Stimulated activated CD4-positive, alpha-beta T cell treated with anti-CD3 and anti-CD28 coated beads, Interleukin-15, amount 100 ng/mL, for 1 hour (primary cell): Measurements from ENCODE around the gene TRIM71.
"Not testable (repeated sequence)": the region's sequence is repeated elsewhere in the genome, so short reads cannot be mapped to it uniquely, and the experiment has no call there.

Source experiments
- DNase-seq, 2 donors: peaks; one replicate each; pipeline ENCODE4 v3.0.0-alpha.2; 2020; ENCODE audit warnings: low read depth in 1 of 2, low spot score in 1 of 2

Gene TRIM71

GRCh38 chr3:32819551-32820348, 2.0 kb downstream of the TRIM71 start:
- no peak for DNase-seq

DNA sequence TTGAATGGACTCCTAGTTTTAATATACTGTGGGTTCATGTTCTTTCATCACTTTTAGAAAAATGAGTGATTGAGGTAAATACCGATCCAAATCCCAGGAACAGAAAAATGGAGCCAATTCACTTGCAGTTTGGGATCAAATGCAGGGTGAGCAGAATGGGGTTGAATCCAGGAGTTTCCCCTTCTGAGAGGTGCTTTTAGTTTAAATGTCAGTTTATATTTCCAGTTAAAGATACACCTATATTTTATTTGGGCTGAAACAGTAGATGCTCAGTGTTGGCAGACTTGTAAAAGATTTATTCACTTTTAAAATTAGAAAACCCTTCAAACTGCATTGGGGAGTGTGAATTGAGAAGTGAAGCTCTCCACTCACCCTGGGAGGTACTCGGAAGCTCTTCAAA, 2.6 kb downstream of the TRIM71 start:
- DNase-seq, result no peak

- no peak for DNase-seq
Measured at GRCh38 chr3:32820971-32821685, 3.3 kb downstream of the TRIM71 start.

- no peak for DNase-seq
Measured at GRCh38 chr3:32821686-32822296, 4.0 kb downstream of the TRIM71 start.

GRCh38 chr3:32822609-32823498, 5.1 kb downstream of the TRIM71 start:
- no peak for DNase-seq

- not testable (repeated sequence) for DNase-seq
Measured at GRCh38 chr3:32823641-32824184, 5.9 kb downstream of the TRIM71 start.

- DNase-seq, result no peak
Measured at GRCh38 chr3:32825601-32826375, 8.0 kb downstream of the TRIM71 start.

DNA sequence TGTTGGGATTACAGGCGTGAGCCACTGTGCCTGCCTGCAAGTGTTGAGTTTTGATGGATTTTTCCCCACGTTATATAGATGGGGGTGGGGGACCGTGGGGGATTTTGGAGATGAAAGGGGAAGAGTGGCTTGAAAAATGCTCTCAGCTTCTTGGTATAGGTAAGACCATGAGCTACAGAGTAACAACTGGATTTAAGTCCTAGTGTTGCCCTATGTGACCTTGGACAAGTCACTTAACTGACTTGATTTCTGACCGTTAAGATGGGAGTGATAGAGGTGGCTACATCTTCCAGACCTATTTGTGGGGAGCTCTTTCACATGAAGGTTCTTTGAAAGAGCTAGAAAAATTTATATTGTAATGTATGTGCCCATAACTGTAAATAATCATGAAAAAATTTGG, 13.3 kb downstream of the TRIM71 start:
- no peak for DNase-seq

DNA sequence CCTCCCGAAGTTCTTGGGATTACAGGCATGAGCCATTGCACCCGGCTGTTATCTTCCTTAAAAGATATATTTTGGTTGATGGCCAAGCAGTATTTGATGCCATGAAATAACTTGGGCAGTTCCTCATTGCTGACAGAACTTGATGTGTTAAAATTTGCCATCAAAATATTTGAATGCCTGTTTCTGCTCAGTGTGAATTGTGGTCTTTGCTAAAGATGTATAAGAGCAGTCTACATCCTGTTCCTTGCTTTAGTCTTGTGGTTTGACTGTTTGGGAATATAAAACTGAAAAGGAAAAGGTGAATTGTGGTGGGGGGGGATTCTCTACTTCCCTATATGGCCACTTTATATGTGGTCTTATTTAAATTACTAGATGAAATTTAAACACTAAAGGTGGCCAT, 14.0 kb downstream of the TRIM71 start:
- no peak for DNase-seq

DNA sequence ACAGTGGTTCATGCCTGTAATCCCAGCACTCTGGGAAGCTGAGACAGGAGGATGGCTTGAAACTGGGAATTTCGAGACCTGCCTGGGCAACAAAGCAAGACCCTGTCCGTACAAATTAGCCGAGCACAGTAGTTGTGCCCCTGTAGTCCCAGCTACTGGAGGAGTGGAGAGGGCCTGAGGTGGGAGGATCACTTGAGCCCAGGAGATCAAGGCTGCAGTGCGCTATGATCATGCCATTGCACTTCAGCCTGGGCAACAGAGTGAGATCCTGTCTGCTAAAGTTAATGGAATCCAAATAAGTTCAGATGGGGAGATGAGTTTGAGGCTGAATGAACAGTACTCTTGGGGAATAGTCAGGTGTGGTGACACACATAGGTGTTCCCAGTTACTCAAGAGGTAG, 14.4 kb downstream of the TRIM71 start:
- DNase-seq, result no peak

DNA sequence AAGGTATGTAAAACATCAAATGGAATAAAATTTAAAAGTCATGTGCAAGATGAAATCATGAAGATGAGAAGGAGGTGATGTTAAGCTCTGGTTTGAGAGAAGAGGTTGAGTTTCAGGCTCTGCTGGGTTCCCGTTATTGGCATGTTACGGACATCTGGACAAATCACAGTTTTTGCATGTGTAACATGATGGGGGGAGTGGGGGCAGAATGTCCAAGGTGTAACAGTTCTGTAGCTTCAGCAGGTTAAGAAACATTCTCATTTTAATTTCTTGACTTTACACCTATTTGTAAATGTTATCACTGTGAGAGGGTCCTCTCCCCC, 17.2 kb downstream of the TRIM71 start:
- DNase-seq, result no peak

DNA sequence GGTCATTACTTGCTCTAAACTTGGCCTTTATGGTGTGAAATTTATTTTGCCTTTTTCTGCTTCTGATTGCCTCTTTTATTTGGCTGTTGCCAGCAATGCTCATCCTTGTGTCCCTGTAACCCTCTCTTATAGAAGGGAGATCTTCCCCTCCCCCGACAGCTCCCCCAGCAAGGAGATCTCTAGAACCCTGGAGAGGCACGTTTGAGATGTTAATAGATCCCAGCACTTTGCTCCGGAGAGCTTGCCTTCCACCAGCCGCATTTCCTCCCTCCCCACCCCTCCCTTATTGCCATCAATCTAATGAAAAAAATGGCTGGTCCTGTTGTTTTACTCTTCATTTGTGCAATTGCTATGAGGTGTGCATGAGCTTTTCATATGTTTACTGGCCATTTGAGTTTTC, 18.2 kb downstream of the TRIM71 start:
- no peak for DNase-seq

- DNase-seq, result no peak
Measured at GRCh38 chr3:32836601-32837000, 18.8 kb downstream of the TRIM71 start.

DNA sequence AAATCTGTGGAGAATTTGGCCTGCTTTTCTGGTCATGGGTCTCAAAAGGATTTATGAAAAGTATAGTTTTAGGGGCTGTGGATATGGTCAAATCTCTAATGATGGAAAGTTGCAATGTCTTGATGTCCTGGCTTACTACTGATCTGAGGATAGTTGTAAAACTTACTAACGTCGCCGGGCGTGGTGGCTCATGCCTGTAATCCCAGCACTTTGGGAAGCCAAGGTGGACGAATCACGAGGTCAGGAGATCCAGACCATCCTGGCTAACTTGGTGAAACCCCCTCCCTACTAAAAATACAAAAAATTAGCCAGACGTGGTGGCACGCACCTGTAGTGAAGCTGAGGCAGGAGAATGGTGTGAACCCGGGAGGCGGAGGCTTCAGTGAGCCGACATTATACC, 19.6 kb downstream of the TRIM71 start:
- no peak for DNase-seq

DNA sequence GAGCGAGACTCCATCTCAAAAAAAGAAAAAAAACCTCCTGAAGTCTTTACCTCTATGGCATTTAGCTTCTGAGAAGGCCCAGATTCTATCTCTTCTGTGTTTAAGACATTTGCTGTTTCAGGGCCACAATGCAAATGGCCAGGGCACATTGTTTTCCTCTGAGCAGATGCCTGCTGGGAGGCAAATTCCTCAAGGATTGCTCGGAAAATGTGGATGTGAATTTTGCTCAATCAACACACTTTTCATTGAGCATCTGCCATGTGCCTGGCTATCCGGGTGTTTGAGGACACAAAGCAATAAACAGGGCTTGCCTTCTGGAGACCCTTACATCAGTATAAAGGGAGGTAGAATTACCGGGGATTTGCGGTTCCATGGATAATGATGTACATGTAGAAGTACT, 20.0 kb downstream of the TRIM71 start:
- no peak for DNase-seq

- no peak for DNase-seq
Measured at GRCh38 chr3:32839714-32840085, 21.9 kb downstream of the TRIM71 start.

- DNase-seq, result no peak
Measured at GRCh38 chr3:32840086-32840841, 22.5 kb downstream of the TRIM71 start.

DNA sequence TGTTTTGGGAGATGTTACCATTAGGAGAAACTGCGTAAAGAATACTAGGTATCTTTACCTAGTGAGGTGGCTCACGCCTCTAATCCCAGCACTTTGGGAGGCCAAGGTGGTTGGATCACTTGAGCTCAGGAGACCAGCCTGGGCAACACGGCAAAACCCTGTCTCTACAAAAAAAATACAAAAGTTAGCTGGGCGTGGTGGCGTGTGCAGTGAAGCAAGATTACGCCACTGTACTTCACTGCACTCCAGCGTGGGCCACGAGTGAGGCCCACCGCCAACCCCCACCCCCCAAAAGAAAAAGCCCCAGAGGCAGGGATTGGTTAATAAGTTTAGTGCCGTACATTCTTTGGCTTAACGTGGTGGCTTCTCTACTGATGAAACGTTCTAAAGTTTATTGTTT, 23.5 kb downstream of the TRIM71 start:
- no peak for DNase-seq

- DNase-seq, result no peak
Measured at GRCh38 chr3:32841867-32842470, 24.2 kb downstream of the TRIM71 start.
